Activated naive CD8-positive, alpha-beta T cell treated with anti-CD3 and anti-CD28 coated beads for 36 hours (primary cell): ENCODE results near the gene SLC23A3. TPM values are rescaled to one million over a fixed set of nuclear protein-coding genes. Genes with fewer than 3 reads are reported as not detected.

Source experiments
- DNase-seq: peaks from one replicate; pipeline ENCODE4 v3.0.0; 2021
- H3K27ac Mint-ChIP-seq: one replicate; pipeline ENCODE4 v1.8.0; 2022; ENCODE audit warnings: mild to moderate bottlenecking, moderate library complexity, mixed read lengths
- H3K27me3 Mint-ChIP-seq: one replicate; pipeline ENCODE4 v1.8.0; 2022; ENCODE audit warnings: mild to moderate bottlenecking, mixed read lengths
- H3K36me3 Mint-ChIP-seq: one replicate; pipeline ENCODE4 v1.8.0; 2021; ENCODE audit warnings: mild to moderate bottlenecking, mixed read lengths
- H3K4me1 Mint-ChIP-seq: one replicate; pipeline ENCODE4 v1.8.0; 2021; ENCODE audit warnings: mixed read lengths
- H3K4me3 Mint-ChIP-seq: one replicate; pipeline ENCODE4 v1.8.0; 2022; ENCODE audit warnings: mild to moderate bottlenecking, moderate library complexity, mixed read lengths
- H3K9me3 Mint-ChIP-seq: one replicate; pipeline ENCODE4 v1.8.0; 2022; ENCODE audit warnings: mixed read lengths
- total RNA-seq, 2 experiments: library from RNA; stranded (reverse); gene quantifications; one replicate each; pipeline ENCODE4 v1.2.3, GENCODE V29; 2021

SLC23A3 gene
- total RNA-seq, 2 experiments from 2014 or later, result 0.92 to 1.1 TPM

- Mint-ChIP-seq H3K4me1 (peaks cover 15% of the 10 kb centered on the region), H3K9me3 (no peaks in the 10 kb centered on the region), H3K36me3 (peaks cover 2% of the 10 kb centered on the region), H3K4me3 (no peak overlapping the region), H3K27ac (no peak overlapping the region), H3K27me3 (no peaks in the 10 kb centered on the region)
- no peak for DNase-seq
These were observed 47.4 kb downstream of the SLC23A3 start for GRCh38 chr2:219122202-219122980.

GRCh38 chr2:219120082-219120481 is 49.7 kb downstream of the SLC23A3 start:
- no peak for DNase-seq
- H3K36me3 Mint-ChIP-seq, result no peaks in the 10 kb centered on the region
- H3K4me1 Mint-ChIP-seq, result peaks cover 12% of the 10 kb centered on the region
- H3K27ac Mint-ChIP-seq, result no peak overlapping the region
- no peaks in the 10 kb centered on the region for H3K9me3 Mint-ChIP-seq
- H3K4me3 Mint-ChIP-seq, result no peak overlapping the region
- no peaks in the 10 kb centered on the region for H3K27me3 Mint-ChIP-seq

GRCh38 chr2:219119422-219120043 is 50.3 kb downstream of the SLC23A3 start:
- no peaks in the 10 kb centered on the region for H3K36me3 Mint-ChIP-seq
- DNase-seq, result peak; percentile 51
- peaks cover 7% of the 10 kb centered on the region for H3K4me1 Mint-ChIP-seq
- no peaks in the 10 kb centered on the region for H3K9me3 Mint-ChIP-seq
- H3K4me3 Mint-ChIP-seq, result no peak overlapping the region
- no peaks in the 10 kb centered on the region for H3K27me3 Mint-ChIP-seq
- no peak overlapping the region for H3K27ac Mint-ChIP-seq

GRCh38 chr2:219118504-219118903 is 51.3 kb downstream of the SLC23A3 start:
- Mint-ChIP-seq H3K9me3 (no peaks in the 10 kb centered on the region), H3K4me1 (no peaks in the 10 kb centered on the region), H3K36me3 (no peaks in the 10 kb centered on the region), H3K4me3 (no peak overlapping the region), H3K27me3 (no peaks in the 10 kb centered on the region), H3K27ac (no peak overlapping the region)
- DNase-seq, result no peak

GRCh38 chr2:219116776-219117646 is 52.8 kb downstream of the SLC23A3 start:
- Mint-ChIP-seq H3K4me3 (no peak overlapping the region), H3K27me3 (no peaks in the 10 kb centered on the region), H3K27ac (no peak overlapping the region), H3K36me3 (no peaks in the 10 kb centered on the region), H3K9me3 (no peaks in the 10 kb centered on the region), H3K4me1 (peaks cover 8% of the 10 kb centered on the region)
- no peak for DNase-seq

GRCh38 chr2:219112651-219113338 is 57.0 kb downstream of the SLC23A3 start:
- Mint-ChIP-seq H3K9me3 (no peaks in the 10 kb centered on the region), H3K36me3 (peaks cover 2% of the 10 kb centered on the region), H3K27ac (no peak overlapping the region), H3K27me3 (no peaks in the 10 kb centered on the region), H3K4me1 (peaks cover 27% of the 10 kb centered on the region), H3K4me3 (no peak overlapping the region)
- no peak for DNase-seq

GRCh38 chr2:219112062-219112406 is 57.8 kb downstream of the SLC23A3 start:
- Mint-ChIP-seq H3K36me3 (peaks cover 4% of the 10 kb centered on the region), H3K4me3 (no peak overlapping the region), H3K27ac (no peak overlapping the region)

More at GRCh38 chr2:219112062-219112406, 57.8 kb downstream of the SLC23A3 start:
- Mint-ChIP-seq H3K9me3 (no peaks in the 10 kb centered on the region), H3K4me1 (peaks cover 27% of the 10 kb centered on the region), H3K27me3 (no peaks in the 10 kb centered on the region)
- DNase-seq, result no peak

Other genes with a start within 250 kb of the SLC23A3 start
- gene CDK5R2, start 210.4 kb downstream of the SLC23A3 start, total RNA-seq, result not detected
- gene FEV, start 184.8 kb downstream of the SLC23A3 start, total RNA-seq, result not detected
- gene CRYBA2, start 176.6 kb downstream of the SLC23A3 start, total RNA-seq, result not detected
- not detected for gene CFAP65, start 128.5 kb downstream of the SLC23A3 start, total RNA-seq
- not detected for gene IHH, start 109.1 kb downstream of the SLC23A3 start, total RNA-seq
- 10 to 100 TPM; 19.8 to 21.1 TPM for gene NHEJ1, start 9.2 kb downstream of the SLC23A3 start, total RNA-seq
- 10 to 100 TPM; 44.1 to 50.2 TPM for gene CNPPD1, start 6.9 kb upstream of the SLC23A3 start, total RNA-seq
- 10 to 100 TPM; 54.2 to 57.7 TPM for gene RETREG2, start 8.2 kb upstream of the SLC23A3 start, total RNA-seq
- gene ZFAND2B, start 36.8 kb upstream of the SLC23A3 start, total RNA-seq, result 10 to 100 TPM; 22.8 to 27.2 TPM
- 10 to 100 TPM; 20.4 to 21.3 TPM for gene ABCB6, start 48.9 kb upstream of the SLC23A3 start, total RNA-seq
- gene ATG9A, start 59.6 kb upstream of the SLC23A3 start, total RNA-seq, result 10 to 100 TPM; 47.1 to 55.0 TPM
- 100 to 1,000 TPM; 102 to 114 TPM for gene ANKZF1, start 59.8 kb upstream of the SLC23A3 start, total RNA-seq
- 1 to 10 TPM; 1.6 to 3.0 TPM for gene GLB1L, start 75.4 kb upstream of the SLC23A3 start, total RNA-seq
- 10 to 100 TPM; 27.8 to 30.7 TPM for gene STK16, start 75.5 kb upstream of the SLC23A3 start, total RNA-seq
- not detected for gene TUBA4B, start 83.2 kb upstream of the SLC23A3 start, total RNA-seq
- gene TUBA4A, start 83.9 kb upstream of the SLC23A3 start, total RNA-seq, result 100 to 1,000 TPM; 208 to 212 TPM
- gene DNAJB2, start 109.3 kb upstream of the SLC23A3 start, total RNA-seq, result 10 to 100 TPM; 43.8 to 47.5 TPM
- gene PTPRN, start 139.4 kb upstream of the SLC23A3 start, total RNA-seq, result 1 to 10 TPM; 1.7 to 2.5 TPM
- gene RESP18, start 162.7 kb upstream of the SLC23A3 start, total RNA-seq, result not detected
- gene DNPEP, start 217.9 kb upstream of the SLC23A3 start, total RNA-seq, result 100 to 1,000 TPM; 122 to 123 TPM
- gene DES, start 248.3 kb upstream of the SLC23A3 start, total RNA-seq, result under 1 TPM; 0.26 to 0.39 TPM